Activated CD4-positive, alpha-beta T cell treated with anti-CD3 and anti-CD28 coated beads, Interleukin-10, Interleukin-2, amounts not matched to agents 100 ng/mL and 50 ng/mL, durations not matched to agents 16 hours and 8 hours (primary cell): Measurements from ENCODE around the gene SRPK1.
"Not testable (repeated sequence)": the region's sequence is repeated elsewhere in the genome, so short reads cannot be mapped to it uniquely, and the experiment has no call there.

Experiments used
- DNase-seq: peaks from one replicate; pipeline ENCODE4 v3.0.0-alpha.2; 2020

SRPK1 gene

DNA sequence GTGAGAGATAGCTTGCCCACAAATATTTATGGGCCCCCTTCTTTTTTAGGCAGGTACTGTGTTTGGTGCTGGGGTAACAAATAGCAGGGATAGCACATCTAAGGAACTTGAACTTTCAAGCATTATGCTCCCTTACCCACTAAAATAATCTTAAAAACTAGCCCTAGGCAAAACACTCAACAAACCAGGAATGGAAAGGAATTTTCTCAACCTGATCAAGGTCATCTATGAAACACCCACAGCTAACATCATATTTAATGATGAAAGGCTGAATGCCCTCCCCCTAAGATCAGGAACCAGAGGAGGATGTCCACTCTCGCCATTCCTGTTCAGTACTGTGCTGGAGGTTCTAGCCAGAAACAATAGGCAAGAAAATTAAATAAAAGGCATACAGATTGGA lies 8.7 kb upstream of the SRPK1 start:
- DNase-seq: no peak

DNA sequence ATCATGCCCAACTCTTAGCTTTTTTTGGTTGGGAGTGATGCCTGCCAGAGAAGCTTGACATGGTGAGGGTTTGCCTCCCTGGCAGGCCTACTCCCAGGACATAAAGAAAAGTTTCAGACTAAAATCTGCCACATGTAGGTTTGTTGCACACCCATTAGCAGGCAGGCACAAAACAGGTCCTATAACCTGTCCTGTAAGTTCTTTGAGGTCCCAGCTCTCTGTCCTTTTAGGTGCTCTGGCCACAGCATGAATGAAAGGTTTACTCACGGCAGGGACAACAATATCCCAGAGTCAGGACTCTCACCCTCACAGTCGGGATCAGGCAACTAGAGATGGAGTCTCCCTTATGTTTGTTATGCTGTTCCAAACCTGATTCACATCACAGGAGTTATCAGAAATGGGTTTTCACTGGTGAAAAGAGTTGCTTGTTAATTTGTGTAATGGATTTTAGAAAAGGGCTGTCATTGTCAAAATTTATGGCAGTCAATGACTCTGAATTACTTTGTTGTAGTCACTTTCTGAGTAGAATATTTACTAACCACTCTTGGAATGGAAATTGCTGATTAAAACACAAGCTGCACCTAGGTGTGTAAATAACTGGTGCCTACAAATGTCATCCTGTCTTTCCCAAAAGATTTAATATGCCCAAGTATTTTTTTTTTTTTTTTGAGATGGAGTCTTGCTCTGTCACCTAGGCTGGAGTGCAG lies 5.8 kb upstream of the SRPK1 start:
- DNase-seq: no peak

- DNase-seq: no peak
Measured at GRCh38 chr6:35925961-35926360, 5.1 kb upstream of the SRPK1 start.

GRCh38 chr6:35924146-35924545 lies 3.2 kb upstream of the SRPK1 start:
- DNase-seq: no peak

DNA sequence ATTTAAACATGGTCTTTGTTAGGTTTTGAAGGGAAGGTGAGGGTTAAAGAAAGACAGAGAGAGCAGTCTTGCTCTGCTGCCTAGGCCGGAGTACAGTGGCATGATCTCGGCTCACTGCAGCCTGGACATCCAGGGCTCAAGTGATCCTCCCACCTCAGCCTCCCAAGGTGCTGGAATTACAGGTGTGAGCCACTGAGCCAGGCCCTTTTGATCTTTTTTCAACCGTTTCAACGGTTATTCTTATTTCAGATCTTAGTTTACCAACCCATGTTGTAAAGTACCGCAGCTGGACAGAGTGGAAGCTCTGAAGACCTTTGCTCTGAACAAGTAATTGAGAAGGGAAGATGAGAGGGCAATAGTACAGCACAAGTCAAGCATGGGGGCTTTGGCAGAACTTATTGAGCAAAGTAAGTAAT lies 1.2 kb upstream of the SRPK1 start:
- no peak for DNase-seq

DNA sequence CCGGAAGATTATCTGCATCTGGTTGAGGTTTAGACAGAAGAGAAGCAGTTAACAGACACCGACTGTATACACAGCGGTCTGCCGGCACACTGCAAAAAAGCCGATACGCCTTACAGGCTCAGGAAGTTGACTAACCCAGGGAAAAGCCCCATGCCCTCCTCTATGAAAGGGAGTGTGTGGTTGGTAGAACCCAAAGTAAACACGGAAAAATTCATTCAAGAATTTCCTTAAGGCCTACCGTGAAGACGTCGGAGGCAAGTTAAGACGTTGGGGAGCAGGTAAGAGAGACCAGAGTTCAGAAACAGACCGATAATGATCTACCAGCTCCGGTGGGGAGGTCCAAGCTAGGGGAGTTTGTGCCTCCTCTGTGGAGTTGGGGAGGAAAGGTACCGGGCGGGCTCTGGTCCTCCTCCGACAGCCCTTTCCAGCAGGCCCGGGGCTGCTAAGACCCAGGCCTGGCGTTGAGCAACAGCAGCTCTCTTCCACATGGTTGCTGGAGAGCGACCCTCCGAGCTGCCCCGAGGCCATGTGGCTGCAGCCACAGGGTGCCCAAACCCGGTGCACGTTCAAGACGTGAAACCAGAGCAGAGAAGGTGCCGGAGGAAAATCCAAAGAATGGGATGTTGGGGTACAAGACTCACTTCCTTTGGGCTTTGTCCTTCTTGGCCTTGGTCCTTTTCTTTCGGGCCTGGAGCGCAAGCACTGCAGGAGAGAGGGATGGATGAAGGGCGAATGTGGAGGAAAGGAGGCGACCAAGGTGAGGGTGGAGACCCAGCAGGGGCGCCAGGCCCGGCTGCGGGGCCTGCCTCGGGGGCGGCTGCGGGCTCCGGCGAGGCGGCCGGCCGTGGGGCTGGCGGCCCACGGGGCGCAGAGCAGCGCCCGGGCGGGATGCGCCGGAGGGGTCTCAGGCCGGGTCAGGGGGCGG lies 809 bp downstream of the SRPK1 start:
- DNase-seq: peak; percentile 82

DNA sequence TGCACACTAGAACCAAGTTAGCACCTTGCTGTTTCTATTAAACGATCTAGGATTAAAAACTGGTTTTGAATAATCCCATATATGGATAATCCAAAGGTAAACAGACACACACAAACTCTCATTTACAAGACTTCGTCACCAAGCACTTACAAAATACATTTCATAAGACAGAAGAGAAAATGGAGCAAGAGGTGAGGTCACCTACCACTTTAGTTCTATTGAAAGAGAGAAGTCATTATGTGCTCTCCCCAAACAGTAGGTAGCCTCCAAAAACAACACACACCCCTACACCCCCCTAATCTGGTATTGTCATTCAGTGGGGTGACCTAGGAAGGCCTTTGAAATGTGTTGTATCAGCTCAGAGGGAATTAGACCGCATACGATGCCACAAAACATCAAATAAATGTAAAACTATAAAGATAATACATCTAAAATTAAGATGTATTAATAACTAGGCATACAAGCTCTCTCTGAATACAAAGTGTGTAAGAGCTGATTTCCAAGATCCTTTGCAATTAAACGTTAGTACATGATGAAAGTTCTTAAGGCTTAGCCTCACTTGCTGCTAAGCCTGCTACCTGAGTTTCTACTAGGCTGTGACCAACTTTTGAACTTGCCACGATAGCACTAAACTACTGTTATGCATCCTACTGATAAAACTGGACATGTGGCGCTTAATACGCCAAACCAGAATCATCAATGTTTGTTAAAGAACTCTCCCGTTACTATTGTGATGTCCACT lies 1.6 kb downstream of the SRPK1 start:
- DNase-seq: peak; percentile 12

- not testable (repeated sequence) for DNase-seq
Measured at GRCh38 chr6:35916893-35917292, 4.0 kb downstream of the SRPK1 start.

GRCh38 chr6:35916056-35916455 lies 4.8 kb downstream of the SRPK1 start:
- DNase-seq: no peak

DNA sequence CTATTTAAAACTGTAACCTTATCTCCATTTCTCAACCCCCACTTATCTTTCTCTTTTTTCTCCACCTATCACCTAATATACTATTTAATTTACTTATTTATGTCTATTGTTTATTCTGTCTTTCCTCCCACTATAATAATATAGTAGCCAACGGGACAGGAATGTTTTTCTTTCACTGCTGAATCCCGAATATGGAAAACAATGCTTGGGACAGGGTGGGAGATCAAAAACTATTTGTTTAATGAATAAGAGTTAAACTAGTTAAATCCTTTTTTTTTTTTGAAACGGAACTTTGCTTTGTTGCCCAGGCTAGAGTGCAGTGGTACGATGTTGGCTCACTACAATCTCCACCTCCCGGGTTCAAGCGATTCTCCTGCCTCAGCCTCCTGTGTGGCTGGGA lies 6.4 kb downstream of the SRPK1 start:
- DNase-seq: no peak

- no peak for DNase-seq
Measured at GRCh38 chr6:35911871-35912653, 8.8 kb downstream of the SRPK1 start.

- not testable (repeated sequence) for DNase-seq
Measured at GRCh38 chr6:35909571-35909970, 11.3 kb downstream of the SRPK1 start.

GRCh38 chr6:35908753-35909401 lies 12.0 kb downstream of the SRPK1 start:
- DNase-seq: not testable (repeated sequence)

- DNase-seq: no peak
Measured at GRCh38 chr6:35907750-35908149, 13.1 kb downstream of the SRPK1 start.

GRCh38 chr6:35906499-35906846 lies 14.4 kb downstream of the SRPK1 start:
- DNase-seq: no peak

GRCh38 chr6:35905841-35906498 lies 14.9 kb downstream of the SRPK1 start:
- DNase-seq: no peak

GRCh38 chr6:35905141-35905785 lies 15.6 kb downstream of the SRPK1 start:
- no peak for DNase-seq

GRCh38 chr6:35903679-35904078 lies 17.2 kb downstream of the SRPK1 start:
- no peak for DNase-seq

- DNase-seq: no peak
Measured at GRCh38 chr6:35900448-35900847, 20.4 kb downstream of the SRPK1 start.

DNA sequence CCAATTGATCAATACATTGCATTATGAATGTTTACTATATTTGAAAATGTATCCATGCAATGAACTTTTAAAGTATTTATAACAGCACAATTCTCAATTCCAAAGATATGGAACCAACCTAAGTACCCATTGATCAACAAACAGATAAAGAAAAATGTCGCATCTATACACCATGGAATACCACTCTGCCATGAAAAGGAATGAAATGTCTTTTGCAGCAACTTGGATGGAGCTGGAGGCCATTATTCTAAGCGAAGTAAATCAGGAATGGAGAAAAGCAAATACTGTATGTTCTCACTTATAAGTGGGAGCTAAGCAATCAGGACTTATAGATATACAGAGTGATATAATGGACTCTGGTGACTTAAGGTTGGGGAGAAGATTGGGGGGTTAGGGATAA lies 22.9 kb downstream of the SRPK1 start:
- DNase-seq: no peak

DNA sequence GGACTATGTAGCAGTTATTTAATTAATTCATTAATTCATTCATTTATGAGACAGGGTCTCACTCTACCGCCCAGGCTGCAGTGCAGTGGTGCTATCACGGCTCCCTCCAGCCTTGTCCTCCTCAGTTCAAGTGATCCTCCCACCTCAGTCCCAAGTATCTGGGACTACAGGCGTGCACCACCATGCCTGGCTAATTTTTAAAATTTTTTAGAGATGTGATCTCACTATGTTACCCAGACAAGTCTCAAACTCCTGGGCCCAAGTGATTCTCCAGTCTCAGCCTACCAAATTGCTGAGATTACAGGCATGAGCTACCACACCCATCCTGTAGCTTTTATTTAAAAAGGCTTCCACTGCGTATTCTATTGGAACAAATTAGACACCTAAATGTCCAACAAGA lies 23.4 kb downstream of the SRPK1 start:
- no peak for DNase-seq
